Measurements from ENCODE around the gene GJC2. TPM values are rescaled to one million over a fixed set of nuclear protein-coding genes. Genes with fewer than 3 reads are reported as not detected.

Gene GJC2
- total and polyA plus RNA-seq, 2 donors (not counting 3 experiments of a cell fraction or from before 2014, with no cell fraction given) = 0.58 to 1.2 TPM

- no peaks in the 10 kb centered on the region for H4K20me1 ChIP-seq (replicated peaks; ENCODE audit: control insufficient read depth, extremely low read depth, insufficient read depth, low read length)
- H3K9me3 ChIP-seq (replicated peaks; ENCODE audit: control insufficient read depth, insufficient read depth, low read length) = no peaks in the 10 kb centered on the region
- dilution Hi-C loops (cut with MboI; ENCODE audit: extremely low pct_ligation_motif_present, low sequenced_read_pairs) (no loop called here), intact Hi-C loops (cut with micrococcal nuclease) (no loop called here)
- H3K4me3 ChIP-seq (replicated peaks in 1 of 3; ENCODE audit: insufficient read depth in 1 of 3, low read depth in 1 of 3, low read length in 3 of 3) = no peak overlapping the region
- DNase-seq (ENCODE audit: low read depth, low spot score) (no peak), FAIRE-seq (no peak)
- no peak for TF ChIP-seq FOS (IDR thresholded peaks at IDR 0.05; ENCODE audit: borderline replicate concordance, insufficient read depth, low read length)
- TF ChIP-seq EZH2 (IDR thresholded peaks at IDR 0.05; ENCODE audit: borderline replicate concordance, low read depth, low read length, severe bottlenecking) = no peak
- TF ChIP-seq MAX (IDR thresholded peaks at IDR 0.05; ENCODE audit: insufficient read depth, insufficient read length) = no peak
- no peak for TF ChIP-seq POLR2A (IDR thresholded peaks at IDR 0.05; ENCODE audit: low read depth, low read length)
- no peak for TF ChIP-seq JUN (IDR thresholded peaks at IDR 0.05; ENCODE audit: borderline replicate concordance, insufficient read depth, insufficient read length, low read depth)
- TF ChIP-seq GATA2 (IDR thresholded peaks at IDR 0.05; ENCODE audit: insufficient read depth, insufficient read length, low read depth, low read length) = no peak
- no peak for TF ChIP-seq CTCF (IDR thresholded peaks at IDR 0.05; ENCODE audit: extremely low read depth in 1 of 2, insufficient read depth in 1 of 2, low read depth in 1 of 2, low read length in 2 of 2)
- no peak for TF ChIP-seq POLR2AphosphoS5 (IDR thresholded peaks at IDR 0.05; ENCODE audit: insufficient read depth, low read depth, low read length)
- no peak for TF ChIP-seq MYC (IDR thresholded peaks at IDR 0.05; ENCODE audit: low read depth, low read length)
- H3K9me1 ChIP-seq (replicated peaks; ENCODE audit: control insufficient read depth, extremely low read depth, insufficient read depth, low read length) = no peaks in the 10 kb centered on the region
- H2AFZ ChIP-seq (ENCODE audit: low read depth, low read length) = no peak overlapping the region
- POLR2A ChIA-PET = no interaction called here
- peaks cover 13% of the 10 kb centered on the region for H3K4me1 ChIP-seq (ENCODE audit: control insufficient read depth, extremely low read depth, insufficient read depth, low read length)
- H3K9ac ChIP-seq (replicated peaks; ENCODE audit: extremely low read depth, insufficient read depth, low read length) = no peak overlapping the region
- H3K27me3 ChIP-seq (ENCODE audit: control insufficient read depth in 2 of 2, insufficient read depth in 2 of 2, low read length in 2 of 2) = no peaks in the 10 kb centered on the region
- peaks cover 13% of the 10 kb centered on the region for H3K79me2 ChIP-seq (ENCODE audit: control insufficient read depth, insufficient read depth, low read length)
- CTCF ChIA-PET = interaction anchor here (0.8 kb wide), 1 partner anchor 18 kb away, joined by 6 read pairs; no protein-coding TSS in a partner anchor
- H3K4me2 ChIP-seq (ENCODE audit: insufficient read depth, low read length) = no peak overlapping the region
- no TSS peak for BruUV-seq (replicated peaks)
- peaks cover 0 to under 1% of the 10 kb centered on the region in 2 experiments for H3K36me3 ChIP-seq (ENCODE audit: control insufficient read depth in 2 of 2, extremely low read depth in 1 of 2, insufficient read depth in 2 of 2, low read length in 2 of 2)
- H3K27ac ChIP-seq (ENCODE audit: insufficient read depth, low read depth, low read length) = no peak overlapping the region
These were observed 37.1 kb upstream of the GJC2 start for GRCh38 chr1:228112617-228113016.

Data from endothelial cell of umbilical vein (primary cell).